ENCODE data around the gene GPR18.
"Not testable (repeated sequence)": the region's sequence is repeated elsewhere in the genome, so short reads cannot be mapped to it uniquely, and the experiment has no call there.

The GPR18 gene

DNA sequence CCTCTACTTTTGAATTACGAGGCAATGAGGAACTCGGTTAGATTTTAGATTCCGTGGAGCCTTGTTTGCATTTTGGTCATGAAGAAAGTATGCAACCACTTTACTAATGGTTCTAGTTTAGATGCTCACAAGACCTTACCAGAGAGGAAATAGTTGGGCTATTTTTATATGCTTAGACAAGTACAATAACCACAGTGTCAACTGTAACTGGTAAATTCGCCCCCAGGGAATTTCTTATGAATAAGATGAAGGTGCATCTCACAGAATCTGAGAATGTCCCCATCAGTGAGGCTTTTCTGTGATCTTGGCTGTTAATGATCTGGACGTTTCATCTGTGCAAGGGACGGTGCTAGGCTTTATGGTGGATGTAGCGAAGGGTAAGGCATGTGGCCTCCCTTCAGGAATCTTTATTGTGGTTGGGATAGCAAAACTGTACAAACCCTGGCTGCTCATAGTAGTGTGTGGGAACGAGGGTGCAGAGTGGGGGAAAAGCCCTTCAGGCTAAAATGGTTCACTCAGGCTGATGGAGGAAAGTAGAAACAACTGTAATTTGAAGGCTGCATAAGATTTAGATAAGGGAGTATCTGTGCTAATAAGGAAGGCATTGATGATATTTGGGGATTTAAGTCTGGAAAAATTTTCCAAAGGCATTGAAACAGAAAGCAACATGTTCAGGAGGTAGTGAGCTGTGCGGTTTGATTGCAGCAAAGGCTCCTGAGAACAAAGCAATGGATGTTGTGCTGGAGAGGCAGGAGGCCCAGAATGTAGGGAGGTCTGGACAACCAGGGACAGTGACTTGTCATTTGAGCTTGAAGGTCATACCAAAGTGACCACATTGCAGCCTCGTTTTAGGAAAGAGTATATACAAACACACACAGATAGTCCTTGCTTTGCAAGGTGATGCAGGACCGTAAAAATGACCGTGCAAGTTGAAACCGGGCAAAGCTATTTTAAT lies 29.2 kb downstream of the GPR18 start:
- no peak for DNase-seq (ENCODE audit: low read depth)

- no peak for DNase-seq (ENCODE audit: low read depth)
Measured at GRCh38 chr13:99227909-99228688, 30.1 kb downstream of the GPR18 start.

DNA sequence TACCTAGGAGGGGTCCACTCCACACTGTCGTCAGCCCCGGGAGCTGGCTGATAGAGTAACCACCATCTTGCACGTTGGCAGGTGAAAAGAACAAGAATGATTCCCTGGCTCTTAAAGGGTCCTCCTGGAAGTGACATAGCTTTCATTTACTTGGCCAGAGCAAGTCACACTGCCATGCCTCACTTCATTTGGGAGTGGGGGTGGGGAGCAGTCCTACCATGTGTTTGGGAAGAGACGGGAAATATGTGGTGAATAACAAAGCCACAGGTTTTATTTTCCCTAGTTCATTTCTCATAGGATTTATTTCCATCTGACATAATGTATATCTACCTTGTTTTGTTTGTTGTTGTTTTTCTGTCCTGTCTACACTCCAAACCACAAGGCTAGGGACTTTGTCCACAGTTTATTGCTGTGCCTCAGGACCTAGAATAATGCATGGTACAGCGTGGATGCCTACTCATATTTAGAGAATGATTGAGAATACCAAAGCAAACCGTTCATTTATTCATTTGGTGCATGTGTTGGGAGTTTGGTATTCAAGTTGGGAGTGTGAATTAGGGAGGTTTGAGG lies 30.8 kb downstream of the GPR18 start:
- DNase-seq (ENCODE audit: low read depth) = no peak

DNA sequence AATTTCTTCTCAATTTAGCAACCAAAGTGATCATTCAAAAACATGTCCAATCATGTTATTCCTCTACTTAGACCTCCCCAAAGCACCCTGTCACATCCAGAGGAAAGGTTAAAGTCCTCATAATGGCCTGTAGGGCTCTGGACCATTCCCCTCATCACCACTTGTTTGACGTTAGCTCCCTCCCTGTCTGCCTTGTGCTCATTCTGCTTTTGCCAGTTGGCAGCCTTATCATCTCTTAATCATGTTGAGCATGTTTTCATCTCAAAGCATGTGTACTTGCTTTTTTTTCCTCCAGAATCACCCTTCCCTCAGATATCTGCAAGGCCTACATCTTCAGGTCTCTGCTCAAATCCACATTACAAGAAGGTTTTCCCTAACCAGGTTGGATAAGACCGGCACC lies 31.7 kb downstream of the GPR18 start:
- DNase-seq (ENCODE audit: low read depth) = no peak

DNA sequence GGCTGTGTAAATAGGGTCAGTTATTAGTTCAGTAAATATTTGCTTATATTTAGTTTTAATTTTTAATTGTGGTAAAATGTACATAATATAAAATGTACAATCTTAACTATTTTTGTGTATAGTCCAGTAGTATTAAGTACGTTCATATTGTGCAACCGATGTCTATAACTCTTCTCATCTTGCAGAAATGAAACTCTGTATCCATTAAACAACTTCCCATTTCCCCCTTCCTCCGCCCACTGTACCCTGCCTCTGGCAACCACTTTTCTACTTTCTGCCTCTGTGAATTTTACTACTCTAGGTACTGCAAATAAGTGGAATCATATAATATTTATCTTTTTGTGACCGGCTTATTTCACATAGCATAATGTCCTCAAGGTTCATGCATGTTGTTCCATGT lies 33.1 kb downstream of the GPR18 start:
- no peak for DNase-seq (ENCODE audit: low read depth)

DNA sequence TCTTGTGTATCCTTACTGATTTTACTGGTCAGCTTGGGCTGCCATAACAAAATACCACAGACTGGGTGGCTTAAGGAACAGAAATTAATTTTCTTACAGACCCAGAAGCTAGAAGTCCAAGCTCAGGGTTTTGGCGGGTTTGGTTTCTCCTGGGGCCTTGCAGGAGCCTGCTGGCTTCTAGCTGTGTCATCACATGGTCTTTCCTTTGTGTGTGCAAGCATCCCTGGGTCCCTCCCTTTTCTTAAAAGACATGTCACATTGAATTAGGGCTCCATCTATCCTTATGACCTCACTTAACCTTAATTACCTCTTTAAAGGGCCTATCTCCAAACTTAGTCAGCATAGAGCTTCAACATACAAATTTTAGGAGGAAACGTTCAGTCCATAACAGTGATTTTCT lies 34.2 kb downstream of the GPR18 start:
- no peak for DNase-seq (ENCODE audit: low read depth)

DNA sequence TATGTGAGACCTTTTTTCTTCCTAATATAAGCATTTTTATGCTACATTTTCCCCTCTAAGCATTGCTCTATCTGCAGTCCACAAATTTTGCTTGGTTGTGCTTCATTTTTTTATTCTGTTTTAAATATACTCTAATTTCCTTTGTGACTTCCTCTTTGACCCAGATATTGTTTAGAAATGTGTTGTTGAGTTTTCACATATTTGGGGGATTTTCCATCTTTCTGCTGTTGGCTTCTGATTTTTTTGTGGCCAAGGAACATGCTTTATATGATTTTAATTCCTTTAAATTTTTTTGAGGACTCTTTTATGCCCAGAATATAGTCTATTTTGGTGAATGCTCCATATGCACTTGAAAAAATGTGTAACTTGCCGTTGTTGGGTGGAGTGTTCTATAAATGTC lies 34.6 kb downstream of the GPR18 start:
- no peak for DNase-seq (ENCODE audit: low read depth)

- DNase-seq (ENCODE audit: low read depth) = no peak
Measured at GRCh38 chr13:99221567-99222239, 36.5 kb downstream of the GPR18 start.

- DNase-seq (ENCODE audit: low read depth) = no peak
Measured at GRCh38 chr13:99220199-99220935, 37.8 kb downstream of the GPR18 start.

GRCh38 chr13:99218969-99219368 lies 39.2 kb downstream of the GPR18 start:
- DNase-seq (ENCODE audit: low read depth) = peak; percentile 33

- DNase-seq (ENCODE audit: low read depth) = no peak
Measured at GRCh38 chr13:99218545-99218944, 39.6 kb downstream of the GPR18 start.

GRCh38 chr13:99218126-99218525 lies 40.1 kb downstream of the GPR18 start:
- DNase-seq (ENCODE audit: low read depth) = no peak

GRCh38 chr13:99217461-99218110 lies 40.6 kb downstream of the GPR18 start:
- no peak for DNase-seq (ENCODE audit: low read depth)

- DNase-seq (ENCODE audit: low read depth) = no peak
Measured at GRCh38 chr13:99215184-99215830, 42.9 kb downstream of the GPR18 start.

DNA sequence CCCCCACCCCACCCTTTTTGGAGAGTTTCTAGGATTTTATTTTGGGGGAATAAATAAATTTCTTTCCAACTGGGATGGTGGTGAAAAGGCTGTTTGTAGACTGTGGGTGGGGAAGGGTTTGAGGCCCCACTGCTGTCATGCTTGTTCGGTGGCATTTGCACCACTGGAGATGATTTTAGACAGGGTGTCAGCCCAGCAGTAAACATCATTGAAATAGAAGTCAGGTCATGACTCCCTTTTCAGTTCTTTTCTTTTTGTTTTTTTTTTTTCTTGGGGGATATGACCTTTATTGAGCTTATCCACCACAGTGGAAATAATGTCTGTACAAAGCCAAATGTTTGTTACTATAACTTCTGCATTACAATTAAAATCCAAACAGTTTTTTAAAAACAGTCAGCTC lies 43.4 kb downstream of the GPR18 start:
- DNase-seq (ENCODE audit: low read depth) = no peak

GRCh38 chr13:99214232-99214631 lies 43.9 kb downstream of the GPR18 start:
- no peak for DNase-seq (ENCODE audit: low read depth)

- DNase-seq (ENCODE audit: low read depth) = no peak
Measured at GRCh38 chr13:99211421-99212035, 46.7 kb downstream of the GPR18 start.

- DNase-seq (ENCODE audit: low read depth) = not testable (repeated sequence)
Measured at GRCh38 chr13:99210627-99211026, 47.6 kb downstream of the GPR18 start.

DNA sequence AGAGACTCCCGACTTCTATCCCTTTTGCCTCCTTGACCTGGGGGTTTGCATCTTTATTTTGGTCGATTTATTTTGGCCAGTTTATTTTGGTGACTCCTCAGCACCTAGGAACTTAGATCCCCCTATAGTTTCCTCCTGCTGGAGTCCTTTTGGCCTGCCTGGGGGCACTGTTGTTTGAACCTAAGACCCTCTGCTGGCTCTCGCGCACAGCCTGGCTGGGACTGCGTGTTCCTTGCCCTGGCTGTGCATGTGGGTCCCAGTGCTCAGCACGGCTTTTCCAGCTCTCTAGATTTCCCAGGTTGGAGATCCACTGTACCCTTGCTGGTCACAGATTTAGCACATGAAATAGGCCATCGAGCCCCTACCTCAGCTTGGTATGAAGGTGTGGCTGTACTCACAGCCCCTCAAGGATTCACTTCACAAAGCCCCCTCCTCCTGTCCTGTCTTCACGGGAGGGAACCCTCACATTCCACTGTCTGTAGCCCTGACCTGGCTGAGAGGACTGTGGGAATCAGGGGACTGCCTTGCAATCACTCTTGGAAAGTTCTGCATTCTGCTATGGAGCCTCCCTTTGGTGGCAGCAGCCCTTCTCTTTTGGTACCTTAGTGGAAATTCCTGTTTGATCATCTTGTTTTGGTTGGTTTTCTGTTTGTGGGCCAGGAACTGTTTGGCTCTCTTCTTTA lies 49.2 kb downstream of the GPR18 start:
- no peak for DNase-seq (ENCODE audit: low read depth)

Measured in stimulated activated CD8-positive, alpha-beta memory T cell treated with anti-CD3 and anti-CD28 coated beads, Interleukin-15, amount 100 ng/mL, for 1 hour (primary cell).